ENCODE results near the gene PTX3. TPM values are rescaled to one million over a fixed set of nuclear protein-coding genes. Genes with fewer than 3 reads are reported as not detected.

PTX3 gene
- total RNA-seq, 2 experiments from 2014 or later: not detected

GRCh38 chr3:157428853-157429252 lies 7.8 kb upstream of the PTX3 start:
- TF ChIP-seq EZH2phosphoT487 (IDR thresholded peaks at IDR 0.05; ENCODE audit: borderline replicate concordance, low read depth, low read length) (no peak), CTCF (conservative IDR thresholded peaks at IDR 0.05; ENCODE audit: low read length) (no peak)
- intact Hi-C loops (cut with micrococcal nuclease; ENCODE audit: unreplicated experiment): no loop called here
- CTCF ChIA-PET (ENCODE audit: unreplicated experiment): no interaction called here
- Histone ChIP-seq H4K20me1 (ENCODE audit: insufficient read depth, low read length) (no peaks in the 10 kb centered on the region), H3K79me2 (ENCODE audit: insufficient read depth, low read depth, low read length) (no peaks in the 10 kb centered on the region), H2AFZ (ENCODE audit: low read length) (no peak overlapping the region), H3K4me3 (ENCODE audit: low read depth, low read length, poor library complexity, severe bottlenecking) (no peak overlapping the region), H3K9me2 (ENCODE audit: insufficient read depth, low read length) (no peaks in the 10 kb centered on the region), H3K36me3 (ENCODE audit: insufficient read depth, low read length) (no peaks in the 10 kb centered on the region), H3K4me2 (ENCODE audit: low read length) (no peak overlapping the region), H3K9me3 (ENCODE audit: low read length) (no peaks in the 10 kb centered on the region), H3K4me1 (ENCODE audit: insufficient read depth, low read length, poor library complexity, severe bottlenecking) (no peaks in the 10 kb centered on the region), H3K27ac (ENCODE audit: low read depth, low read length, poor library complexity, severe bottlenecking) (no peak overlapping the region)
- POLR2A ChIA-PET: no interaction called here
- no TSS peak for BruUV-seq (replicated peaks)
- DNase-seq (ENCODE audit: low spot score): no peak

- H3K9me3 ChIP-seq (ENCODE audit: low read length): no peaks in the 10 kb centered on the region
- H3K36me3 ChIP-seq (ENCODE audit: insufficient read depth, low read length): no peaks in the 10 kb centered on the region
- no peaks in the 10 kb centered on the region for H3K4me1 ChIP-seq (ENCODE audit: insufficient read depth, low read length, poor library complexity, severe bottlenecking)
- H4K20me1 ChIP-seq (ENCODE audit: insufficient read depth, low read length): no peaks in the 10 kb centered on the region
- no peak for TF ChIP-seq CTCF (conservative IDR thresholded peaks at IDR 0.05; ENCODE audit: low read length)
- no peak for TF ChIP-seq EZH2phosphoT487 (IDR thresholded peaks at IDR 0.05; ENCODE audit: borderline replicate concordance, low read depth, low read length)
- H3K4me2 ChIP-seq (ENCODE audit: low read length): no peak overlapping the region
- H2AFZ ChIP-seq (ENCODE audit: low read length): no peak overlapping the region
- H3K79me2 ChIP-seq (ENCODE audit: insufficient read depth, low read depth, low read length): no peaks in the 10 kb centered on the region
- ChIA-PET CTCF (ENCODE audit: unreplicated experiment) (no interaction called here), POLR2A (no interaction called here)
- no TSS peak for BruUV-seq (replicated peaks)
- intact Hi-C loops (cut with micrococcal nuclease; ENCODE audit: unreplicated experiment): no loop called here
- H3K27ac ChIP-seq (ENCODE audit: low read depth, low read length, poor library complexity, severe bottlenecking): no peak overlapping the region
- H3K9me2 ChIP-seq (ENCODE audit: insufficient read depth, low read length): no peaks in the 10 kb centered on the region
- no peak for DNase-seq (ENCODE audit: low spot score)
- H3K4me3 ChIP-seq (ENCODE audit: low read depth, low read length, poor library complexity, severe bottlenecking): no peak overlapping the region
Observed at GRCh38 chr3:157429708-157430107, 6.9 kb upstream of the PTX3 start.

- no TSS peak for BruUV-seq (replicated peaks)
- Histone ChIP-seq H3K4me2 (ENCODE audit: low read length) (no peak overlapping the region), H2AFZ (ENCODE audit: low read length) (no peak overlapping the region), H3K79me2 (ENCODE audit: insufficient read depth, low read depth, low read length) (no peaks in the 10 kb centered on the region), H3K9me2 (ENCODE audit: insufficient read depth, low read length) (no peaks in the 10 kb centered on the region), H3K4me1 (ENCODE audit: insufficient read depth, low read length, poor library complexity, severe bottlenecking) (no peaks in the 10 kb centered on the region), H4K20me1 (ENCODE audit: insufficient read depth, low read length) (no peaks in the 10 kb centered on the region), H3K4me3 (ENCODE audit: low read depth, low read length, poor library complexity, severe bottlenecking) (no peak overlapping the region), H3K9me3 (ENCODE audit: low read length) (no peaks in the 10 kb centered on the region), H3K36me3 (ENCODE audit: insufficient read depth, low read length) (no peaks in the 10 kb centered on the region), H3K27ac (ENCODE audit: low read depth, low read length, poor library complexity, severe bottlenecking) (no peak overlapping the region)
- ChIA-PET CTCF (ENCODE audit: unreplicated experiment) (no interaction called here), POLR2A (no interaction called here)
- no peak for TF ChIP-seq EZH2phosphoT487 (IDR thresholded peaks at IDR 0.05; ENCODE audit: borderline replicate concordance, low read depth, low read length)
- no peak for TF ChIP-seq CTCF (conservative IDR thresholded peaks at IDR 0.05; ENCODE audit: low read length)
- intact Hi-C loops (cut with micrococcal nuclease; ENCODE audit: unreplicated experiment): no loop called here
- no peak for DNase-seq (ENCODE audit: low spot score)
Observed at GRCh38 chr3:157438194-157438730, 1.6 kb downstream of the PTX3 start.
